Mesothelial cell of epicardium (in vitro differentiated cells): ENCODE results near the gene MAP2K1. TPM values are rescaled to one million over a fixed set of nuclear protein-coding genes. Genes with fewer than 3 reads are reported as not detected.

ENCODE experiments used
- DNase-seq, 2 experiments: peaks; one replicate each; pipeline ENCODE4 v3.0.0; 2021; ENCODE audit warnings: low spot score in 2 of 2; ENCODE audit not compliant: unreplicated experiment in 2 of 2
- H3K27ac Mint-ChIP-seq: 2 replicates; pipeline ENCODE4 v1.8.0; 2021; ENCODE audit warnings: mixed read lengths
- H3K27me3 Mint-ChIP-seq: 2 replicates; pipeline ENCODE4 v1.8.0; 2021; ENCODE audit warnings: low read depth, mixed read lengths
- H3K36me3 Mint-ChIP-seq: 2 replicates; pipeline ENCODE4 v1.8.0; 2021; ENCODE audit warnings: mixed read lengths
- H3K4me1 Mint-ChIP-seq: 2 replicates; pipeline ENCODE4 v1.8.0; 2021; ENCODE audit warnings: mixed read lengths
- H3K4me3 Mint-ChIP-seq: 2 replicates; pipeline ENCODE4 v1.8.0; 2021; ENCODE audit warnings: mild to moderate bottlenecking, moderate library complexity, mixed read lengths
- H3K9me3 Mint-ChIP-seq: 2 replicates; pipeline ENCODE4 v1.8.0; 2021; ENCODE audit warnings: mixed read lengths
- total RNA-seq: library from RNA; stranded (reverse); gene quantifications from 3 replicates; pipeline ENCODE4 v1.2.1, GENCODE V29; 2021
- TF ChIP-seq, protein P1 (sequence below): fragments of 200-600 bp; sonication (generic); IDR thresholded peaks from one replicate; pipeline ENCODE4 v1.5.0; 2021; ENCODE audit warnings: antibody characterized with exemption; ENCODE audit not compliant: unreplicated experiment

Gene MAP2K1
- total RNA-seq, 1 donor from 2014 or later = 27.6 TPM

DNA sequence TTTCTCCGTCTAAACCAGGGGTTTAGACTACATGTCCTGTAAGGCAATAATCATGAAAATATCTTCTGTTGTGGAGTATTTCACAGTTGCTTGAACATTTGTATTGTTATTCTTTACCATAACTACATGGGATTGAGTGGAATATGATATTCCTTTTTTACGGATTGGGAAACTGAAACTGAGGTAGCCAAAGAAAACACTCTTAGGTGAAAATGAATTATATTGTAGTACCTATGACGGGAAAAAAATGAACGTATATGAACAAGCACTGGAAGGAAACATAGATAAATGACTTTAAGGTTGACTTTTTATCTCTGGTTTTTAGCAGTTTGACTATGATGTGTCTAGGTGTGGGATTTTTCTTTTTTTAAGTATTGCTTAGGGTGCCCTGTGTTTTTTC is 35.6 kb downstream of the MAP2K1 start:
- TF ChIP-seq, protein P1, sequence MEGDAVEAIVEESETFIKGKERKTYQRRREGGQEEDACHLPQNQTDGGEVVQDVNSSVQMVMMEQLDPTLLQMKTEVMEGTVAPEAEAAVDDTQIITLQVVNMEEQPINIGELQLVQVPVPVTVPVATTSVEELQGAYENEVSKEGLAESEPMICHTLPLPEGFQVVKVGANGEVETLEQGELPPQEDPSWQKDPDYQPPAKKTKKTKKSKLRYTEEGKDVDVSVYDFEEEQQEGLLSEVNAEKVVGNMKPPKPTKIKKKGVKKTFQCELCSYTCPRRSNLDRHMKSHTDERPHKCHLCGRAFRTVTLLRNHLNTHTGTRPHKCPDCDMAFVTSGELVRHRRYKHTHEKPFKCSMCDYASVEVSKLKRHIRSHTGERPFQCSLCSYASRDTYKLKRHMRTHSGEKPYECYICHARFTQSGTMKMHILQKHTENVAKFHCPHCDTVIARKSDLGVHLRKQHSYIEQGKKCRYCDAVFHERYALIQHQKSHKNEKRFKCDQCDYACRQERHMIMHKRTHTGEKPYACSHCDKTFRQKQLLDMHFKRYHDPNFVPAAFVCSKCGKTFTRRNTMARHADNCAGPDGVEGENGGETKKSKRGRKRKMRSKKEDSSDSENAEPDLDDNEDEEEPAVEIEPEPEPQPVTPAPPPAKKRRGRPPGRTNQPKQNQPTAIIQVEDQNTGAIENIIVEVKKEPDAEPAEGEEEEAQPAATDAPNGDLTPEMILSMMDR = no peak
- H3K9me3 Mint-ChIP-seq = no peaks in the 10 kb centered on the region
- DNase-seq = no peak
- H3K36me3 Mint-ChIP-seq = peaks cover 2% of the 10 kb centered on the region
- H3K27me3 Mint-ChIP-seq = no peaks in the 10 kb centered on the region
- H3K4me3 Mint-ChIP-seq = no peak overlapping the region
- no peak overlapping the region for H3K27ac Mint-ChIP-seq
- H3K4me1 Mint-ChIP-seq = no peaks in the 10 kb centered on the region

DNA sequence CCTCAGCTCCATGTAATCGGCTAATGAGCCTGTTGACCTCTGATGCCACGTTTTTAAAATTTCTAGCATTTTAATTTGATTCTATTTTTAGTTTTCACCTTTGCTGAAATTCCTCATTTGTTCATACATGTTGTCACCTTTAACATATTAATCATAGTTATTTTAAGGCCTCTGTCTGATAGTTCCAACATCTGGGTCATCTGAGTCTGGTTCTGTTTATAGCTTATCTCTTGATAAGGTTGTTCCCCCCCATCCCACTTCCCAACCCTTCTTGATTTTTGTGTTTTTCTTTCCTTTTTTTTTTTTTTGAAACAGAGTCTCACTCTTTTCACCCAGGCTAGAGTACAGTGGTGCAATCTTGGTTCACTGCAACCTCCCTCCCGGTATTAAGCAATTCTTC is 36.4 kb downstream of the MAP2K1 start:
- Mint-ChIP-seq H3K4me1 (no peaks in the 10 kb centered on the region), H3K27me3 (no peaks in the 10 kb centered on the region), H3K36me3 (peaks cover 2% of the 10 kb centered on the region), H3K27ac (no peak overlapping the region), H3K4me3 (no peak overlapping the region), H3K9me3 (no peaks in the 10 kb centered on the region)
- TF ChIP-seq, protein P1 = no peak
- DNase-seq = no peak

DNA sequence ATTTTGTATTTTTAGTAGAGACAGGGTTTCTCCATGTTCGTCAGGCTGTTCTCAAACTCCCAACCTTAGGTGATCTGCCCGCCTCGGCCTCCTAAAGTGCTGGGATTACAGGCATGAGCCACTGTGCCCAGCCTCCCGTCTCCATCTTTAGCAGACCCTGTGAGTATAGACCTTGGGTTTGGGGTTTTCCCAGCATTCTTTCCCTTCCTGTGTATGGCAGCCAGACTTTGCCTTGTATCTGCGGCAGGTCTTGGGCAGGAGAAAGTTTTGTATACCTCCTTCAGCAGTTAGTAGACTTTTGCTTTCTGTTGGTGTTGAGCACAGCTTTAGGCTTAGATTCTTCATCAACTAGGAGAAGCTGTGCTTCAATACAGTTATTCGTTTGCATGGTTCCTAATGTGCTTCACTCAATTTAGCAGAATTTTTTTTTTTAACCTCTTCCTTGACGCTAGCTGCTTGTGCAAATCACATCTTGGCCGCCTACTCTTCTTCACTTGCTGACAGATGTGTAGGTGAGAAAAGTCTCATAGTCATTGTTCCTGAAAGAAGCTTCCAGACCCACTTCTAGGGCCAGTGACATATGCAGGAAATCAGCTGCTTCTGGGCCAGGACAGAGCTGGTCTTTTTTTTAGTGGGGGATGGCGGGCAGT is 38.4 kb downstream of the MAP2K1 start:
- no peaks in the 10 kb centered on the region for H3K27me3 Mint-ChIP-seq
- no peak for DNase-seq
- TF ChIP-seq, protein P1 = no peak

DNA sequence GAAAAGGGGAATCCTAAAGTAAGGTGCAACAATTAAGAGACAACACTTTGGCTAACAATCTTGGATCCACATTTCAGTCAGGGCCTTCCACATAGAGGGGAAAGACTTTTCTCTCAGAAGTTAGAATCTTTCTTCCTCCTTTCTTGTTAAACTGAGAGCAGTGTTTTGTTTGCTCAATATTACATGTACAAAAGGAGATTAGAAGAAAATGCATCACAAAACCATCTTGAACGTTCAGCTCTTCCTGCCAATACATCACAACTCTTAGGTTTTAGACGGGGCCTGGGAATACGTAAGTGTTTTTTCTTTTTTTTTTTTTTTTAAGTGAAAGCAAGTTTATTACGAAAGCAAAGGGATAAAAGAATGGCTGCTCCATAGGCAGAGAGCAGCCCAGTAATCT is 39.1 kb downstream of the MAP2K1 start:
- DNase-seq = no peak
- peaks cover 2% of the 10 kb centered on the region for H3K36me3 Mint-ChIP-seq
- TF ChIP-seq, protein P1 = no peak
- no peak overlapping the region for H3K27ac Mint-ChIP-seq
- peaks cover 2% of the 10 kb centered on the region for H3K4me1 Mint-ChIP-seq
- H3K9me3 Mint-ChIP-seq = no peaks in the 10 kb centered on the region
- no peak overlapping the region for H3K4me3 Mint-ChIP-seq
- no peaks in the 10 kb centered on the region for H3K27me3 Mint-ChIP-seq

More for the DNA sequence above, 38.4 kb downstream of the MAP2K1 start:
- H3K9me3 Mint-ChIP-seq = no peaks in the 10 kb centered on the region
- peaks cover 2% of the 10 kb centered on the region for H3K36me3 Mint-ChIP-seq
- H3K27ac Mint-ChIP-seq = no peak overlapping the region
- H3K4me1 Mint-ChIP-seq = no peaks in the 10 kb centered on the region
- no peak overlapping the region for H3K4me3 Mint-ChIP-seq

DNA sequence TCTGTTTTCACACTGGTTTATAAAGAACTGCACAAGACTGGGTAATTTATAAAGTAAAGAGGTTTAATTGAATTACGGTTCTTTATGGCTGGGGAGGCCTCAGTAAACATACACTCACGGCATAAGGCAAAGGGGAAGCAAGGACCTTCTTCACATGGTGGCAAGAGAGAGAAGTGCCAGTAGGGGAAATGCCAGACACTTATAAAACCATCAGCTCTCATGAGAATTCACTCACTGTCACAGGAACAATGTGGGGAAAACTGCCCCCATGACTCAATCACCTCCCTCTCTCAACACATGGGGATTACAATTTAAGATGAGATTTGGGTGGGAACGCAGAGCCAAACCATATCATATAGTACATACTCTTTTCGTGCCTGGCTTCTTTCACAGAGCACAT is 42.4 kb downstream of the MAP2K1 start:
- Mint-ChIP-seq H3K4me1 (peaks cover 5% of the 10 kb centered on the region), H3K9me3 (no peaks in the 10 kb centered on the region), H3K27ac (no peak overlapping the region), H3K27me3 (no peaks in the 10 kb centered on the region), H3K4me3 (no peak overlapping the region), H3K36me3 (peaks cover 2% of the 10 kb centered on the region)
- DNase-seq = no peak
- TF ChIP-seq, protein P1 = no peak
